ENCODE data around the gene KRT79.

GRCh38 chr12:52787324-52788191, 46.6 kb downstream of the KRT79 start:
- no peak for TF ChIP-seq CTCF (IDR thresholded peaks at IDR 0.05)
- TF ChIP-seq POLR2A (IDR thresholded peaks at IDR 0.05) = no peak
